Stimulated activated memory B cell treated with anti-CD40 and anti-IgM and Interleukin-4, amounts not matched to agents 10 μg/mL and 1 μg/mL and 100 μg/mL, for 72 hours (primary cell): ENCODE results near the gene FOXRED1.
"Not testable (repeated sequence)": the region's sequence is repeated elsewhere in the genome, so short reads cannot be mapped to it uniquely, and the experiment has no call there.

Source experiments
- ATAC-seq: fragments of 150-1000 bp; cut with Tn5 transposase; 2 replicates; pipeline ENCODE4 v1.10.0; 2021
- H3K27ac Mint-ChIP-seq: one replicate; pipeline ENCODE4 v1.8.0; 2022; ENCODE audit warnings: mild to moderate bottlenecking, mixed read lengths
- H3K27me3 Mint-ChIP-seq: one replicate; pipeline ENCODE4 v1.8.0; 2022; ENCODE audit warnings: mixed read lengths
- H3K36me3 Mint-ChIP-seq: one replicate; pipeline ENCODE4 v1.8.0; 2022; ENCODE audit warnings: mixed read lengths
- H3K4me1 Mint-ChIP-seq: one replicate; pipeline ENCODE4 v1.8.0; 2022; ENCODE audit warnings: mixed read lengths
- H3K4me3 Mint-ChIP-seq: one replicate; pipeline ENCODE4 v1.8.0; 2022; ENCODE audit warnings: mild to moderate bottlenecking, moderate library complexity, mixed read lengths
- H3K9me3 Mint-ChIP-seq: one replicate; pipeline ENCODE4 v1.8.0; 2022; ENCODE audit warnings: mixed read lengths

Gene FOXRED1

DNA sequence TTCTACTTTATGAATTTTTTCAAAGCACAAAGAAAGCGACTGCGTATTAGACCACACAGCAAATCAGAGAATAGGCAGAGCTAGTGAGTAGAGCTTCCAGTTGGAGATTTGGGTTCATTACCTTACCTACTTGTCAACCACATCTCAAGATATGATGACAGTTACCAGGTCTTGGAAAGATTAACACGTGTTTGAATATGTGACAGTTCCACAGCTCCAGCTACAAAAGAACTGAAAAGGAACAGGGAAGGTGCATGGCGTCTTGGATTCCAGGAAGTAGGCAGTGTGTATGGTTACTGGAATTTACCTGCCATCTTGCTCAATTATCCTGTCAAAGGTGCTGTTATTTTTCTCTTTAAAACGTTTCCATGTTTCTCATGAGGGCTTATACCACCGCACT is 19.3 kb downstream of the FOXRED1 start:
- peaks cover 29% of the 10 kb centered on the region for H3K4me1 Mint-ChIP-seq
- no peaks in the 10 kb centered on the region for H3K9me3 Mint-ChIP-seq
- peaks cover 13% of the 10 kb centered on the region for H3K36me3 Mint-ChIP-seq
- H3K27me3 Mint-ChIP-seq: no peaks in the 10 kb centered on the region
- ATAC-seq: no peak
- H3K4me3 Mint-ChIP-seq: no peak overlapping the region
- no peak overlapping the region for H3K27ac Mint-ChIP-seq

DNA sequence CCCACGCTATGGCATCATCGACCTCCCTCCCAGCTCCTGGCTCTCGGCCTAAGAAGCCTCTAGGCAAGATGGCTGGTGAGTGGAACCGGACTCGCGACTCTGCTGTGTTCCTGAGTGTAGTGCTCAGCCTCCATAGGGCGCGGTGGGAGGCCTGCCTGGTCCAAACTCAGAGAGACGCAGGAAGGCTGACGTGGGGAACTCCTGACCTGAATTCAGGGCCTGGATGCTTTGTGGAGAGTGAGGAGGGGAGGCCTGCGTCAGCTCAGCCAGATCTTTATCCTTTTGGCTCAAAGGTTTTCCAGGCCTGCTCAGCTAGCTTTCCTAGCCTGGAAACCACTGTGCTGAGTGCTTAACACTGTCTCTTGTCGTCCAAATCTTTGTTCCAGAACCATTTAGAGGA is 21.9 kb downstream of the FOXRED1 start:
- no peak overlapping the region for H3K4me3 Mint-ChIP-seq
- no peak overlapping the region for H3K27ac Mint-ChIP-seq
- no peaks in the 10 kb centered on the region for H3K9me3 Mint-ChIP-seq
- H3K27me3 Mint-ChIP-seq: no peaks in the 10 kb centered on the region
- peaks cover 27% of the 10 kb centered on the region for H3K36me3 Mint-ChIP-seq
- H3K4me1 Mint-ChIP-seq: peaks cover 19% of the 10 kb centered on the region
- no peak for ATAC-seq

DNA sequence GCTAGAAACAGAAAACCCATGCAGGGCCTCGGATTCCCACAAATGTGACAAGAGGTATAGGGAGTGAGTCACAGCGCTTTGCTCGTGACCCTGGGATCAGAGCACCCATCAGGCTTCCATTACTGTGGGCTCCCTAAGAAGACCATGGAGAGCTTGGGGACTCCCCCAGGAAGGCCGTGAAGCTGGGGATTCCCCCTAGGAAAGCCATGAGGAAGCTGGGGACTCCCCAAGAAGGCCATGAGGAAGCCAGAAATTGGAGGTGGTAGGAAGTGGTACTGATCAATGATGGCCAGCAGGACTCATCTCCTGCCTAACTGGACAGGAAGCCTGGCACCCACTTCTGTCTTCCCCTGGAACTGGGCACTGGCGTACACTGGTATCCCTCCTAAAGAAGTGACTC is 24.8 kb downstream of the FOXRED1 start:
- Mint-ChIP-seq H3K36me3 (peaks cover 33% of the 10 kb centered on the region), H3K27me3 (no peaks in the 10 kb centered on the region), H3K4me1 (peaks cover 23% of the 10 kb centered on the region), H3K27ac (peak overlapping the region; percentile 41), H3K4me3 (no peak overlapping the region), H3K9me3 (no peaks in the 10 kb centered on the region)
- ATAC-seq: no peak

DNA sequence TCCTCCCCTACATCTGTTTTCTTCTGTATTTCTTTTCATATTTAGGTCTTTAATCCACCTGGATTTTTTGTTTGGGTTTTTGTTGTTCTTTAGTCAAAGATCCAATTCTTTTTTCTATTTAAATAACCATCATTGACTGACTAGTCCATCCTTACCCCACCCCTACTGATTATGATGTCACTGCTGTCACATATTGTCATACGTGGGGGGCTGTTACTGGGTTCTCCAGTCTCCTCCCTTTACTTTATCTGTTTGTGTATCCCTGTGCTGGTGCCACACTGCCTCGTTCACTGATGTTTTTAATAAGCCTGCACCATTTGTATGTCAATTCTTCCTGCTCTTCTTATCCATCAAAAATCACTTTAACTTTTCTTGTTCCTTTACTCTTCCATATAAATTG is 28.1 kb downstream of the FOXRED1 start:
- ATAC-seq: no peak
- Mint-ChIP-seq H3K27ac (no peak overlapping the region), H3K4me1 (peaks cover 23% of the 10 kb centered on the region), H3K36me3 (peaks cover 22% of the 10 kb centered on the region), H3K4me3 (no peak overlapping the region), H3K27me3 (no peaks in the 10 kb centered on the region), H3K9me3 (no peaks in the 10 kb centered on the region)

DNA sequence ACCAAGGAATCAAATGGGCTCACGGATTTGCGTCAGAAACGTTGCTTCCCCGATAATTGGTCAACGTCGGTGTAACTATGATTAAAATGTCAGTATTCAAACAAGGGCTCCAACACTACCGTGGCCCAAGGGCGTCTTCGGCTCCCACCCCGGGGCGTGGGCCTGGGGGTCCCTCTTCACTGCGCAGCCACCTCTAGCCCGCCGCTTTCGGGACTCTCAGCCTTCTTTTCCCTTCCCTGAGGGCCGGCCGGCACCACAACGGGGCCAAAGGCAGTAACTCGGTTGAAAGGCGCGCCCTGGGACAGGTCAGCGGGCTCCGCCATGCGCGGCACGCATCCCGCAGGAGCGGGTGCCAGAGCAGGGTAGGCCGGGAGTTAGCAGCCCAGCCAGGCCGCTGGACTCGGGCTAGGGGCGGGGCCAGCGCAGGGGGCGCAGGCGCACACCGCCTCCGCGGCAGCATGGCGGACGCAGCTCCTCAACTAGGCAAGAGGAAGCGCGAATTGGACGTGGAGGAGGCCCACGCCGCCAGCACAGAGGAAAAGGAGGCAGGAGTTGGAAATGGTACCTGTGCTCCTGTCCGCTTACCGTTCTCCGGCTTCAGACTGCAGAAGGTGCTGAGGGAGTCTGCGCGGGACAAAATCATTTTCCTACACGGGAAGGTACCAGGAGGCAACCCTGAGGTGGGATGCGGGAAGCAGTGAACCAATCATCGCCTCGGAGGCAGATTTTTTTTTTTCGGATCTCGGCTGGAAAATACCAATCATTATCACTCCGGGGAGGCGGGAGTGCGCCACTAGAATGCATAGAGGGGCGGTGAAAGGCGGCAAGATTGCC is 34.9 kb downstream of the FOXRED1 start, which contains the start of gene DCPS:
Gene DCPS, plus strand, starts transcription at position 438 of the 834 bp plus-strand sequence. Its CDS starts 21 bp downstream, at position 459.
- peaks cover 42% of the 10 kb centered on the region for H3K4me1 Mint-ChIP-seq
- no peaks in the 10 kb centered on the region for H3K9me3 Mint-ChIP-seq

DNA sequence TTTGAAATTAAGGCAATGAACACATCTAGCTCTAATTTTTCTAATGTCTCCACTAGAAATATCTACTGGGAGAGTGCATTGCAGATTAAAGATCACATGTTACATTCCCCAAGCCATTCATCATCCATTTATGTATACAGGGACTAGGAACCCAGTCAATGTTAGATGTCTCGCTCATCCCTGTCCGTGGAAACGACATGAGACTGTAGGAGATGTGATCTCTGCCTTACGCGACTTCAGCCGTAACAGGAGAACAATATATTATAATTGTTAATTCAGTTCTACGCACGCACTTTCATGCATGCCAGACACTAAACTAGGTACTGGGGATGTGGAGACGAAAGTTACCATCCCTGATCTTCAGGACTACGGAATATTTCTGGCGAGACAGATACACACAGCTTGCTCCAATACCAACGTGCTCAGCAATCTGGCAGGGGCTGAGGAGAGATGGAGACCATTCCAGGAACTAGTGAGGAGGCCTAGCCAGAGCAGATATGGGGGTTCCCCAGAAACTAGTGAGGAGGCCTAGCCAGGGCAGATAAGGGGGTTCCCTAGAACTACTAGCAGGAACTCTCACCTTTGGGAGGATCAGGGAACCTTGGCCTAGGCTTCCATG is 35.6 kb downstream of the FOXRED1 start:
- no peak for ATAC-seq
- H3K36me3 Mint-ChIP-seq: peaks cover 17% of the 10 kb centered on the region
- H3K27me3 Mint-ChIP-seq: no peaks in the 10 kb centered on the region
- H3K9me3 Mint-ChIP-seq: no peaks in the 10 kb centered on the region
- peaks cover 44% of the 10 kb centered on the region for H3K4me1 Mint-ChIP-seq
- H3K27ac Mint-ChIP-seq: peak overlapping the region; percentile 95
- H3K4me3 Mint-ChIP-seq: peak overlapping the region; percentile 99

More for the DNA sequence above, 34.9 kb downstream of the FOXRED1 start, which contains the start of gene DCPS:
- peak; percentile 98 for ATAC-seq
- Mint-ChIP-seq H3K36me3 (peaks cover 15% of the 10 kb centered on the region), H3K27me3 (no peaks in the 10 kb centered on the region), H3K27ac (peak within 1 kb of the TSS; percentile 95), H3K4me3 (peak within 1 kb of the TSS; percentile 99)

DNA sequence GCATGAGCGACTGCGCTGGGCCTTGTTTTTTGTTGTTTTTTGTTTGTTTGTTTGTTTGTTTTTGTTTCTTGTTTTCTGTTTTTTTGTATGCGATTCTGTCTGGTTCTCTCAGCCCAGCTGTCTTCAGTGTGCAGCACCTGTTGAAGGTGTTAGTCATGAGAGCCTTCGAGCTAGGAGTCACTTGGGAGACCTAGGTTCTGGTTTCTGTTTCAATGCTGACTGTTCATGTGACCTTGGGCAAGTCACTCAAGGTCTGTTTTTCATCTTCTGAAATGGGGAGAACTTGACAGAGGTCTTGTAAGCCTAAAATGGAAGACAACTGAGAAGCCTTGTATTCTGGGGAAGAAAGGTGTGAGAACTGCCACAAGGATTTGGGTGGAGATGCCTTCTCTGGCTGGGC is 36.7 kb downstream of the FOXRED1 start:
- H3K4me1 Mint-ChIP-seq: peaks cover 55% of the 10 kb centered on the region
- peak overlapping the region; percentile 95 for H3K27ac Mint-ChIP-seq
- H3K4me3 Mint-ChIP-seq: peak overlapping the region; percentile 67
- H3K9me3 Mint-ChIP-seq: no peaks in the 10 kb centered on the region
- H3K36me3 Mint-ChIP-seq: peaks cover 25% of the 10 kb centered on the region
- peak; percentile 60 for ATAC-seq
- H3K27me3 Mint-ChIP-seq: no peaks in the 10 kb centered on the region

DNA sequence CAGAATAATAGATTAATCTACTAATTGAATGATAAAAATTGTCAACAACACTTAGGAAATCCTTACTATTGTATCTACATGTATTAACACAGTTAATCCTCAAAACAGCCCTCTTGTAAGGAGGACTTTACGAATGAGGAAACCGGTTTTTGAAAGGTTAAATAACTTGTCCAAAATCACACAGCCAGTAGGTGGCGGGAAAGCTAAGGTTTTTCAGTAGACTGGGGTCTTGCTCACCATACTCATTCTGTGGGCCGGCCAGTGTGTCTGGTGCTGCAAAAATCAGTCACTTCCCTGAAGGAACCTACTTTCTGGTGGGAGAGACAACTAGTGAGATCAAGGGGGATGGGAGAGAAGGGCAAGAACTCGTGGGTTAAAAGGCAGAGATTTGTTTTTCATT is 38.8 kb downstream of the FOXRED1 start:
- H3K4me1 Mint-ChIP-seq: peaks cover 68% of the 10 kb centered on the region
- no peak overlapping the region for H3K4me3 Mint-ChIP-seq
- H3K27ac Mint-ChIP-seq: peak overlapping the region; percentile 33

DNA sequence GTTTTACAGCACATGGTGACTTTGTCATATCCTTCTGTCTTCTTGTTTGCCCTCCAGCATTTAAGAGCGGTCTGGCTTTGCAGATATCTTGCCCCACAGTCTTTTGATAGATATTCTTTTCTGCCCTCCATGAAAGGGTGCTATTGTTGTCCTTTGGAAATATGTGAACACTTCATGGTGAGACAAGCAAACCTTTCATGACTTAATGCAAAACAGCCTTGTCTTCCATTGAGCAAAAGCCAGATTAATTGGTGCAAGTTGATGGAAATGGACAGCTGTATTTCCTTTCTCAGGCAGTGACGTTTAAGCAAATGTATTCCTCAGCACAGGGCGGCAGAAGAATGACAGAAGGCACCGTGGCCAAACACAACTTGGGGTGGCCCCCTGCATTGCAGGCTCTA is 39.3 kb downstream of the FOXRED1 start:
- no peak for ATAC-seq
- Mint-ChIP-seq H3K27me3 (no peaks in the 10 kb centered on the region), H3K9me3 (no peaks in the 10 kb centered on the region), H3K4me3 (no peak overlapping the region), H3K27ac (peak overlapping the region; percentile 44), H3K4me1 (peaks cover 68% of the 10 kb centered on the region), H3K36me3 (peaks cover 42% of the 10 kb centered on the region)

More for the DNA sequence above, 38.8 kb downstream of the FOXRED1 start:
- peaks cover 36% of the 10 kb centered on the region for H3K36me3 Mint-ChIP-seq
- ATAC-seq: no peak
- H3K9me3 Mint-ChIP-seq: no peaks in the 10 kb centered on the region
- no peaks in the 10 kb centered on the region for H3K27me3 Mint-ChIP-seq

DNA sequence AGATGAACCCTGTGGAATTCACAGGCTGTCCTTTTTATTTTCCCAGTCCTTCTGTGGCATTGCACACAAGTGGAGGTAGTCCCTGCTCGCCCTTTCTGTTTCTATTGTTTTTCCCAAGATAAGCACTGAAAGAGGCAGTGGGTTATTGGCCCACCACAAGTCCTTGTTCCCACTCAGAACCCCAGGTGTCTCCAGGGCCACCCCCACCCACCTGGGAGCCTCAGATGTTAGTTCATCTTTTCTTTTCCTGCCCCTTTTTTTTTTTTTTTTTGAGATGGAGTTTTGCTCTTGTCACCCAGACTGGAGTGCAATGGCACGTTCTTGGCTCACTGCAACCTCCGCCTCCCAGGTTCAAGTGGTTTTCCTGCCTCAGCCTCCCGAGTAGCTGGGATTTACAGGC is 39.8 kb downstream of the FOXRED1 start:
- H3K4me1 Mint-ChIP-seq: peaks cover 70% of the 10 kb centered on the region
- H3K27me3 Mint-ChIP-seq, H3K4me3 Mint-ChIP-seq, H3K9me3 Mint-ChIP-seq, ATAC-seq: not testable (repeated sequence)
- H3K27ac Mint-ChIP-seq: peak overlapping the region; percentile 44
- peaks cover 47% of the 10 kb centered on the region for H3K36me3 Mint-ChIP-seq

DNA sequence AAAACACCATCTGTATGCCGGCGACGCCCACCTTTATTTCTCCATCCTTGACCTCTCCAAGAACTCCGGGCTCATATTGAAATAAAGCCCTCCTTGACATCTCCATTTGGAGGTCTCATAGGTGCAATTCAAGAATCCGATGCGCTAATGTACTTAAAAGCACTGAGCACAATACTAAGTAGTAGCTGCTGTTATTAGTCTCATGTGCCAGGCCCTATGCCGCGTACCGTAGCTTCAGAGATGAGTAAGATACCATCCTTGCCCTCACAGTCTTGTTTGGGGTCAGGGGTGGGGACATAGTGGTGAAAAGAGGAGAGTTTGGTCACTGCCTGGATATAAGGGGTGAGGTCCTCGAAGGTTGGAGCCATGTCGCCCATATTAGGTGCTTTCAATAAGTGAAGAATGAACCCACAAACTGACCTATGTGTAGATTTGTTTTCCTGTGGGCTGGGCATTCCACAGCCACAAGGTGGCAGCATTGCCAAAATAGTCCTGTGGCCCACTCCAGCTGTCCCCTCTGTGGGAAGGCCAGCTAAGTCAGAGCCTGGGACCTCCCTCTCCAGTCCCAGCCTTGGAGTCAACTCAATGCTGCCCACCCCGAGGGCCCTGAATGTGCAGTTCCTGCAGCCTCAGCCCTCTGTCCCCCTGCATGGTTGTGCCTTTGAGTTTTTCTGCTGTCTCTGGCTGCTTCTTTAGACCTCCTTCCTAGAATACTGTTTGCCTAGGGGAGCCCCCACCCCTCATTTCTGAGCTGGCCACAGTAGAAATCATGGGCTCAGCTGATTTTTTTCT is 41.4 kb downstream of the FOXRED1 start:
- ATAC-seq: peak; percentile 76
- no peaks in the 10 kb centered on the region for H3K27me3 Mint-ChIP-seq
- H3K4me1 Mint-ChIP-seq: peaks cover 66% of the 10 kb centered on the region
- no peak overlapping the region for H3K4me3 Mint-ChIP-seq
- H3K9me3 Mint-ChIP-seq: no peaks in the 10 kb centered on the region
- H3K27ac Mint-ChIP-seq: peak overlapping the region; percentile 54
- peaks cover 57% of the 10 kb centered on the region for H3K36me3 Mint-ChIP-seq

DNA sequence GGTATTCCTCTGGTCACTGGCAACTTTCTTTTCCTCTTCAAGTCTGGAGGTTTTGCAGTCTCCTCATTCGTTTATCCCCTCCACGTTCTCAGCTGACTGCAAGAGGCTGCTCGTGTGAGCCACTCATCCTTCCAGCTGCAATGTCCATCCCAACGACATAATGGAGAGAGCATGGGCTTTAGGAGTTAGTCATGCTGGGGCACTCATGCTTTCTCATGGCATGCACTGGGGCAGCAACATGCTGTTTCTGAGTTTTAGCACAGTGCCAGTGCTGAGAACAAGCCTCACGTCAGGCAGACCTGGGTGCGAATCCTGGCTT is 42.0 kb downstream of the FOXRED1 start:
- Mint-ChIP-seq H3K4me1 (peaks cover 62% of the 10 kb centered on the region), H3K27me3 (no peaks in the 10 kb centered on the region), H3K4me3 (no peak overlapping the region), H3K9me3 (no peaks in the 10 kb centered on the region), H3K36me3 (peaks cover 54% of the 10 kb centered on the region), H3K27ac (peak overlapping the region; percentile 4)
- no peak for ATAC-seq

DNA sequence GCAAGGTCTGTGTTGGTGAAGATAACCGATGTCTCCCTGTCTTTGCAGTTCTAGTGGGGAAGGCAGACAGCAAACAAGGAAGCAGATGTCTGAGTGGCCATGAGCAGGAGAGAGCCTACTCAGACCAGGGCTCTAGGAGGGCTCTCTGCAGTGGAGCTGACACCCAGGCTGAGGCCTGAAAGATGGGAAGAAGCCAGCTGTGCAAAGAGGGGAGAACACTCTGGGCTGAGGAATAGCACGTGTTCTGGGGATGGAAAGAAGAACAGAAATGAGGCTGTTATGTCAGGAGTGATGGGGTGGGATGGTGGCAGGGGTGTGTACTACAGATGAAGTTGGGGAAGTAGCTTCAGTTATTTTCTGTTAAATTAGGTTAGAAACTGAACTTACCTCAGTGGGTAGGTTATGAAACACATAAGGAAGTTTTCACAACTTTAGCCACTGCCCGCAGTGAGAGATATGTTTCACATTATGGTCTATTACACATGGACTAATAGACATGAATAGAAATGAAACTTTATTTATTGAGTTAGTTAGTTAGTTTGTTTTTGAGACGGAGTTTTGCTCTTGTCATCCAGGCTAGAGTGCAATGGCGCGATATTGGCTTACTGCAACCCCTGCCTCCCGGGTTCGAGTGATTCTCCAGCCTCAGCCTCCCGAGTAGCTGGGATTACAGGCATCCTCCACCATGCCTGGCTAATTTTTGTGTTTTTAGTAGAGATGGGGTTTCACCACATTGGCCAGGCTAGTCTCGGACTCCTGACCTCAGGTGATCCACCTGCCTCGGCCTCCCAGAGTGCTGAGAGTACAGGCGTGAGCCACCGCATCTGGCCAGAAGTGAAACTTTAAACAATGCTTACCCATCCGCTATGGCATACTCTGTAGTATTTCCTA is 42.7 kb downstream of the FOXRED1 start:
- no peak overlapping the region for H3K4me3 Mint-ChIP-seq
- peak; percentile 66 for ATAC-seq
- peaks cover 60% of the 10 kb centered on the region for H3K4me1 Mint-ChIP-seq
- H3K36me3 Mint-ChIP-seq: peaks cover 60% of the 10 kb centered on the region
- no peaks in the 10 kb centered on the region for H3K9me3 Mint-ChIP-seq
- no peaks in the 10 kb centered on the region for H3K27me3 Mint-ChIP-seq
- peak overlapping the region; percentile 4 for H3K27ac Mint-ChIP-seq

DNA sequence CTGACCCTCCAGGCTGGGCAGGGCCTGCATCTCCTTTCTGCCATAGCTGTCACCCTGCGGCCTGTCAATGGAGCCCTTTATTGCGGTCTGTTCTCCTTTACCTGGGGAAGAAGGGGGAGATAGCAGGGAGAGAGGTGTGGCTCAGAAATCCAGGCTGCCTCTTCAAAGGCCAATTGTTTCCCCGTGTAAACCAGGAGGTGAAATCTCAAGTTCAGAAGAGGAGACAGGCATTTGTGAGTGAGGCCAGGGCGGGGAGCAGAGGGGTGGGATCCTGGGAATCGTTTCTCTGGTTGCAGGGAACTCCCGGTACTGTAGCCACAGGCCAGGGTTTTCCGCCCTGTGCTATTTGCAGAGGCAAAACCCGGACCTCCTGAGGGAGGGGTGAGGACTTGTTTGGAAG is 44.0 kb downstream of the FOXRED1 start:
- Mint-ChIP-seq H3K4me3 (no peak overlapping the region), H3K9me3 (no peaks in the 10 kb centered on the region), H3K4me1 (peaks cover 61% of the 10 kb centered on the region), H3K36me3 (peaks cover 67% of the 10 kb centered on the region), H3K27ac (no peak overlapping the region), H3K27me3 (no peaks in the 10 kb centered on the region)
- no peak for ATAC-seq
